CD4-positive, alpha-beta T cell (primary cell): ENCODE measurements around the gene GRK5. TPM values are rescaled to one million over a fixed set of nuclear protein-coding genes. Genes with fewer than 3 reads are reported as not detected.

Experiments
- ATAC-seq: fragments of 200-7000 bp; cut with Tn5 transposase; one replicate; pipeline ENCODE4 v1.10.0; 2022; ENCODE audit warnings: mild to moderate bottlenecking; ENCODE audit not compliant: poor library complexity
- CTCF ChIA-PET: fragments of 350-600 bp; sonication (Branson Sonifier 250); formaldehyde crosslinking; loops from one replicate; lab custom pipeline; 2021; ENCODE audit warnings: antibody characterized with exemption, inconsistent platforms; lab: Charles Lee
- POLR2A ChIA-PET: fragments of 350-600 bp; sonication (Branson Sonifier 250); formaldehyde crosslinking; loops from one replicate; lab custom pipeline; 2021; ENCODE audit warnings: antibody characterized with exemption, inconsistent platforms; lab: Charles Lee
- DNase-seq, 14 experiments: peaks; one replicate each; pipeline ENCODE4 v3.0.0-alpha.2; 2013 to 2020; ENCODE audit warnings: mixed read lengths in 2 of 14
- H3K27ac ChIP-seq, 2 donors: one replicate each; pipeline versions ENCODE4 v1.5.1 to v1.7.0; 2013; ENCODE audit warnings: low read length in 2 of 2, low read depth in 1 of 2, mild to moderate bottlenecking in 1 of 2
- H3K27me3 ChIP-seq, 2 experiments: 1 replicate in 1 of 2; 2 replicates in 1 of 2; pipeline versions ENCODE4 v1.6.1 to v1.7.0; 2013; ENCODE audit warnings: low read length in 2 of 2, control low read depth in 1 of 2, mild to moderate bottlenecking in 1 of 2, moderate library complexity in 1 of 2; ENCODE audit not compliant: insufficient read depth in 2 of 2, control insufficient read depth in 1 of 2
- H3K36me3 ChIP-seq: one replicate; pipeline ENCODE4 v1.6.1; 2013; ENCODE audit warnings: low read length, control low read depth; ENCODE audit not compliant: insufficient read depth
- H3K4me1 ChIP-seq: one replicate; pipeline ENCODE4 v1.6.1; 2013; ENCODE audit warnings: low read length, control low read depth; ENCODE audit not compliant: insufficient read depth
- H3K4me3 ChIP-seq: one replicate; pipeline ENCODE4 v1.5.1; 2013; ENCODE audit warnings: mild to moderate bottlenecking, low read length, moderate library complexity
- H3K9me3 ChIP-seq, 2 experiments: 1 replicate in 1 of 2; 2 replicates in 1 of 2; pipeline versions ENCODE4 v1.6.1 to v1.7.0; 2013; ENCODE audit warnings: low read length in 2 of 2, mild to moderate bottlenecking in 2 of 2, control low read depth in 1 of 2, moderate library complexity in 1 of 2; ENCODE audit not compliant: control insufficient read depth in 1 of 2, insufficient read depth in 1 of 2
- H3K27ac Mint-ChIP-seq: one replicate; pipeline ENCODE4 v1.8.0; 2020; ENCODE audit warnings: mixed read lengths
- H3K27me3 Mint-ChIP-seq: one replicate; pipeline ENCODE4 v1.8.0; 2021; ENCODE audit warnings: mixed read lengths
- H3K36me3 Mint-ChIP-seq: one replicate; pipeline ENCODE4 v1.8.0; 2021; ENCODE audit warnings: low read depth, mixed read lengths
- H3K4me1 Mint-ChIP-seq: one replicate; pipeline ENCODE4 v1.8.0; 2021; ENCODE audit warnings: low read depth, mixed read lengths
- H3K4me3 Mint-ChIP-seq: one replicate; pipeline ENCODE4 v1.8.0; 2020; ENCODE audit warnings: mild to moderate bottlenecking, mixed read lengths
- H3K9me3 Mint-ChIP-seq: one replicate; pipeline ENCODE4 v1.8.0; 2020; ENCODE audit warnings: mixed read lengths
- CTCF ChIP-seq: fragments of 200-600 bp; IDR thresholded peaks from one replicate; pipeline ENCODE4 v1.8.0; 2022; ENCODE audit warnings: antibody characterized with exemption, mild to moderate bottlenecking
- intact Hi-C, 2 experiments: fragments of 100-400 bp; cut with DNase I in 1 of 2; cut with micrococcal nuclease in 1 of 2; formaldehyde crosslinking; loops; one replicate each; pipeline versions ENCODE4 v1.15.1 to v1.9.0; 2023 to 2025; cut with DNase I, micrococcal nuclease
- total RNA-seq, 174 experiments: library from RNA in 2 of 174; stranded (reverse) in 2 of 174; gene quantifications; one replicate each; pipeline ENCODE4 v1.2.3 and lab custom pipeline; 2021 to 2026

GRK5 gene
- total RNA-seq, 2 experiments from 2014 or later: 19.2 to 20.8 TPM

GRCh38 chr10:119422682-119423509 lies 215.5 kb downstream of the GRK5 start:
- Mint-ChIP-seq H3K4me3 (no peak overlapping the region), H3K27me3 (no peaks in the 10 kb centered on the region), H3K4me1 (no peaks in the 10 kb centered on the region), H3K36me3 (no peaks in the 10 kb centered on the region), H3K9me3 (no peaks in the 10 kb centered on the region), H3K27ac (no peak overlapping the region)
- CTCF ChIA-PET: interaction anchor here (1.2 kb wide), 1 partner anchor 216 kb away, joined by 5 read pairs; the partner anchor contains the start of gene GRK5
- DNase-seq (no peak), ATAC-seq (no peak)
- Histone ChIP-seq H3K4me3 (no peak overlapping the region), H3K27me3 (no peaks in the 10 kb centered on the region), H3K4me1 (peaks cover 1% of the 10 kb centered on the region), H3K9me3 (peaks cover 0 to 3% of the 10 kb centered on the region in 2 experiments), H3K27ac (no peak overlapping the region), H3K36me3 (peaks cover 27% of the 10 kb centered on the region)
- TF ChIP-seq CTCF: no peak
- intact Hi-C loops: no loop called here
- POLR2A ChIA-PET: interaction anchor here (1.0 kb wide), 1 partner anchor 67 kb away, joined by 3 read pairs; no protein-coding TSS in a partner anchor

DNA sequence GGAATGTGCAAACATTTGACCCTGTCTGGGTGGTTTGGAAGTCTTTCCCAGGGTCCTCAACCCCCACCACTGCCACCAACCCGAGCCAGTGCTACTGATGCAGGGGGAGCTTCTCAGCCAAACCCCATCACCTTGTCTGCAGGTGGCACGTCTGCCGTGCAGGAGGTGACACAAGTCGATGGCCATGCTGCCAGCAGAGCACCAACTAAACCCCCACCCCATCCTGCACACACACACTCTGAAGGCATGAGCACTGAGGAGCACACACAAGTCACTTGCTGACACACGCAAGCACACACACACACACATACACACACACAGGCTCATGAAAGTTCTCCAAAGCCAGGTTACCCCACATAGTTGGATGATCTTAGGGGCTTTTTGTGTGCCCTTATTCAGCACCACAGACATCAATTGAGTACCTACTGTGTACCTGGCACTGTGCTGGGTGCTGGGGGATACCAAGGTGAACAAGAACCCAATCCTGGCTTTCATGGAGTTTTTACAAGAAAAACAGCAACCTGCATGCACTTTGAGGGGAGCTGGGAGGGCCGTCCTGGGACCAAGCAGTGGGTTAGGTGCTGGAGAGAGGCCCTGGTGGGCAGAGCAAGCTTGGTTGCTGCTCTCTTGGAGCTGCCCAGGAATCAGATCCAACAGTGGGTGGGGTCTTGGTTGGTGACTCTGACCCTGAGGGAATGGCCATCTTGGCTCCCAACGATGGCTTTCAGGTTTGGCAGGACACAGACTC lies 216.3 kb downstream of the GRK5 start:
- CTCF ChIA-PET: no interaction called here
- Histone ChIP-seq H3K27me3 (no peaks in the 10 kb centered on the region), H3K4me3 (no peak overlapping the region), H3K36me3 (peaks cover 35% of the 10 kb centered on the region), H3K9me3 (peaks cover 0 to 3% of the 10 kb centered on the region in 2 experiments), H3K27ac (no peak overlapping the region), H3K4me1 (peaks cover 9% of the 10 kb centered on the region)
- ATAC-seq (no peak), DNase-seq (no peak)
- TF ChIP-seq CTCF: no peak
- Mint-ChIP-seq H3K4me1 (peaks cover 7% of the 10 kb centered on the region), H3K27me3 (no peaks in the 10 kb centered on the region), H3K36me3 (no peaks in the 10 kb centered on the region), H3K9me3 (no peaks in the 10 kb centered on the region), H3K4me3 (no peak overlapping the region), H3K27ac (no peak overlapping the region)
- intact Hi-C loops: no loop called here
- POLR2A ChIA-PET: interaction anchor here (1.0 kb wide), 1 partner anchor 66 kb away, joined by 3 read pairs; no protein-coding TSS in a partner anchor

GRCh38 chr10:119424258-119424975 lies 217.0 kb downstream of the GRK5 start:
- H3K9me3 Mint-ChIP-seq: no peaks in the 10 kb centered on the region
- H3K27ac Mint-ChIP-seq: no peak overlapping the region
- peaks cover 14% of the 10 kb centered on the region for H3K4me1 Mint-ChIP-seq
- H3K9me3 ChIP-seq: peaks cover 0 to 3% of the 10 kb centered on the region in 2 experiments
- no peaks in the 10 kb centered on the region for H3K27me3 Mint-ChIP-seq
- ChIA-PET CTCF (no interaction called here), POLR2A (no interaction called here)
- DNase-seq (no peak), ATAC-seq (no peak)
- no peaks in the 10 kb centered on the region for H3K27me3 ChIP-seq
- no peak for TF ChIP-seq CTCF
- H3K36me3 Mint-ChIP-seq: no peaks in the 10 kb centered on the region
- H3K4me3 ChIP-seq: no peak overlapping the region
- peaks cover 37% of the 10 kb centered on the region for H3K36me3 ChIP-seq
- no peak overlapping the region for H3K4me3 Mint-ChIP-seq
- H3K27ac ChIP-seq: no peak overlapping the region
- H3K4me1 ChIP-seq: peaks cover 13% of the 10 kb centered on the region
- intact Hi-C loops: no loop called here
